GM12892 (cell line): ENCODE measurements around the gene GAS2L3.

Experiments used
- DNase-seq: peaks from one replicate; pipeline ENCODE4 v3.0.0; 2011; ENCODE audit not compliant: insufficient read length
- FAIRE-seq: peaks from 2 replicates; lab custom pipeline; 2011; peaks lifted over from hg19 to GRCh38; lab: Jason Lieb, UNC
- POLR2A ChIP-seq: IDR thresholded peaks from 2 replicates; pipeline ENCODE4 v1.6.1; 2011; ENCODE audit warnings: low read depth, low read length, control low read depth
- POLR2AphosphoS5 ChIP-seq: IDR thresholded peaks from 2 replicates; pipeline ENCODE4 v1.6.1; 2011; ENCODE audit warnings: low read depth, low read length, control low read depth
- TAF1 ChIP-seq: IDR thresholded peaks from 2 replicates; pipeline ENCODE4 v1.6.1; 2011; ENCODE audit warnings: low read depth, mild to moderate bottlenecking, control low read depth, low read length, borderline replicate concordance

Gene GAS2L3

GRCh38 chr12:100643246-100643645, 69.8 kb downstream of the GAS2L3 start:
- TF ChIP-seq POLR2A = no peak
- TF ChIP-seq TAF1 = no peak
- TF ChIP-seq POLR2AphosphoS5 = no peak
- DNase-seq = no peak
- no peak for FAIRE-seq

- FAIRE-seq (no peak), DNase-seq (no peak)
- TF ChIP-seq POLR2AphosphoS5 = no peak
- TF ChIP-seq TAF1 = no peak
- TF ChIP-seq POLR2A = no peak
Observed at GRCh38 chr12:100646896-100647295, 73.4 kb downstream of the GAS2L3 start.

- no peak for DNase-seq
- no peak for TF ChIP-seq POLR2A
- no peak for TF ChIP-seq TAF1
- no peak for TF ChIP-seq POLR2AphosphoS5
- no peak for FAIRE-seq
Observed at GRCh38 chr12:100651108-100651507, 77.6 kb downstream of the GAS2L3 start.

DNA sequence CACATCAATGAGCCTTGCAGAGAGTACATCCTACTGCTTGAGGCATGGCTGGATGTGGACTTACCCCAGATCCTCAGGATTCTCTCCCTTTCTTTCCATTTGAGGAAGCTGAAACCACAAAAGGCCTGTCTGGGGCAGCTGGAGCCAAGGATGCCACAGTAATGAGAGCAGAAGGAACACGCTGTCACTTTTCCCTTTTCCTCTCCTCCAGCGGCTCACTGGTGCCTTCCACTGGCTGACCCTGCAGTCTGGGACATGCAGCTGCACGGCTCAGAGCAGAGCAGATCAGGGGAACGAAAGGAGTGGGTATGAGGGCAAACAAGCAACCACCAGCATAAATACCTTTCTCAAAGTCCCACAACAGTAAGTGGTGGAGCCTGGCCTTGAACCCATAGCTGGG, 78.2 kb downstream of the GAS2L3 start:
- TF ChIP-seq POLR2A = no peak
- TF ChIP-seq POLR2AphosphoS5 = no peak
- no peak for TF ChIP-seq TAF1
- DNase-seq (no peak), FAIRE-seq (no peak)

GRCh38 chr12:100652488-100652887, 79.0 kb downstream of the GAS2L3 start:
- no peak for DNase-seq
- TF ChIP-seq TAF1 (no peak), POLR2AphosphoS5 (no peak), POLR2A (no peak)
- FAIRE-seq = no peak

GRCh38 chr12:100656141-100656540, 82.7 kb downstream of the GAS2L3 start:
- DNase-seq (no peak), FAIRE-seq (no peak)

DNA sequence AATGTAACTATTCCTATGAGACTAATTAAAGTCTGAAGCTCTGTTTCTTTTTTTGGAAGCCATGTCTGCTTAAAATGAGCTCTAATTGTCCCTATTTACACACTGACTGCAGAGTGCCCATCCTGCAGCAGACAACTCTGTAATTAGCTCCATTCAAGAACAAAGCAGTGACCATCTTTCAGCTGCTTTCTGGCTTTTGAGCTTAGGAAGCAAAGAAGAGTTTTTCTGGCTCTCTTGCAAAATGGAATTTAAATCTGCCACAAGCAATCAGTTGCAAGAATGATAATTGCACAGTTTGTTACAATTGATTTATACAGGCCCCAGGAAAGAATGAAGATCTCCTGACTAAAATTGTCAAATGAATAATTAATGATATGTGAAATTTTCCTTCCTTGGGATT, 83.4 kb downstream of the GAS2L3 start:
- no peak for DNase-seq
- TF ChIP-seq POLR2AphosphoS5 (no peak), POLR2A (no peak), TAF1 (no peak)

More at GRCh38 chr12:100656141-100656540, 82.7 kb downstream of the GAS2L3 start:
- TF ChIP-seq POLR2A (no peak), TAF1 (no peak), POLR2AphosphoS5 (no peak)

DNA sequence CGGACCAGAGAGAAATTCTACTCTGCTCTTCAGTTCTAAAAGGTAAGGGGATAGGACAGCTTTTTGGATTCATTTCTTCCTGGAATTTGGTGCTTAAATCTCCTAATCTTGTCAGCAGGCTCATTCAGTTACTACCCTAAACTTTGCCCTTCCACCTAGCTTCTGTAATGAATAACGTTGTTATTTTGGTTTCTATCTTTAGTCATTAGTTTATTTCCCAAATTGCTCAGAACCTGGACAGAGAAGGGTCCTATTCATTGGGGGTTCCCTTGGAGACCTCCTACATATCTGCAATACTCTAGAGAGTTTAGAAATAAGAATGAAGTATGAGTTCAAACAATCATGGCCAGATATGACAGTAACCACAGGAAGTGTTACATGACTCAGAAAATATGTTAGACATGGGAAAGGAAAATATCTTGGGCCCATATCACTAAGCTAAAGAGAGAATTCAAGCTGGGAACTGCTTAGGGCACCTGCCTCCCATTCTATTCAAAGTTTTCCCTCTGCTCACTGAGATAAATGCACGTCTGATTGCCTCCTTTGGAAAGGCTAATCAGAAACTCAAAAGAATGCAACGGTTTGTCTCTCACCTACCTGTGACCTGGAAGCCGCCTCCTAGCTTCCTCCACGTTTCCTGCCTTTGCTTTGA, 87.9 kb downstream of the GAS2L3 start:
- no peak for FAIRE-seq
- TF ChIP-seq TAF1 = no peak
- no peak for TF ChIP-seq POLR2A
- no peak for TF ChIP-seq POLR2AphosphoS5
- no peak for DNase-seq

More for the DNA sequence above, 83.4 kb downstream of the GAS2L3 start:
- FAIRE-seq = no peak

DNA sequence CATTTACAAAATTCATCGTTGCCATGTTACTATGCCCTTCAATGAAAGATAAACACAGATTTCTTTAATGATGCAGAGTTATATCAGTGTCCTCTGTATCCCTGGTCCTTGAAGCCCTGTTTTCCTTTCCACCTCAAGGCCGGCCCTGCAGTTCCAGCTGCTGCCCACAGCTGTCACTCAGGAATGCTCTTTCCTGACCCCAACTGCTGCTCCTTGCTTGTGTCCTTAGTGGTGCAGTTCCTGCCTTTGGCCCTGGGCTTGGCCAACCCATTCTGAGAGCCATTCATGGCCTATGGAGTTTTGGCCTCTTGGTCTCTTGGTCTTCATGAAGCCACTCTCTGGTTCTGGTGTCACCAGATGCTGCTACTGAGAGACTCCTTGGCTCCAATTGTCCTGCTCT, 93.1 kb downstream of the GAS2L3 start:
- DNase-seq (no peak), FAIRE-seq (no peak)
- no peak for TF ChIP-seq POLR2A
- no peak for TF ChIP-seq TAF1
- no peak for TF ChIP-seq POLR2AphosphoS5

- FAIRE-seq (peak; percentile 91), DNase-seq (peak; percentile 47)
- TF ChIP-seq TAF1 (no peak), POLR2AphosphoS5 (no peak), POLR2A (no peak)
Observed at GRCh38 chr12:100668945-100669536, 95.6 kb downstream of the GAS2L3 start.

- no peak for DNase-seq
- no peak for TF ChIP-seq POLR2AphosphoS5
- TF ChIP-seq TAF1 = no peak
- TF ChIP-seq POLR2A = no peak
- FAIRE-seq = no peak
Observed at GRCh38 chr12:100669922-100670321, 96.4 kb downstream of the GAS2L3 start.

DNA sequence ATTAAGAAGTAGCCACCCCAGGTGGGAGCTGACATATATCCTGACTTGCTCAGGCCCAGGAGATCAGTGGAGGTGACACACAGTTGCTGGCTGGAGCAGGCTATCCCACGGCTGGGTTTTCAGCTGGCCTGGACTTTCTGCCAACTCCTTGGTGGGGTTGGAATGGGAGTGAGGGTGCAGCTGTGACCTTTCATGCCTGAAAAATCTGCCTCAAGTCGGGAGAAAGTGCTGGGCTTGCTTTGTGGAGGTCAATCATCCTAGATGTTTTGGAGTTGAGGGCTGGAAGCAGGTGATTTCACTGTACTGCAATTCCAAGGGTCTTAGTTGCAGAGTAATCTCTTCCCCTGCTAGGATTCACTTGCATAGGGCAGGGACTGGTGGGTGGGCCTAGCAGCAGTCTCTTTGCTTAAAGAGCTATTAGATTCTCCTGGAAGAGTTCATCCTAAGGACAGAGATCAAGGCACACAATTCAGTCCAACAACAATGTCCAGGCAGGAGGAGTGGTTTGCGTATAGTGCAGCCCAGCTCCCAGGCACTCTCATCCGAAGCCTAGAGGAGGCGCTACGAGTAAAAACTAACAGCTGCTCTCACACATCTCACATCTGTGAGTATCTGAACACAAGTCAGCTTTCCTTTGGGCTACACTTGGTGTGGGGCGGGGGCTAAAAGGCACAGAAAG, 98.1 kb downstream of the GAS2L3 start:
- FAIRE-seq (no peak), DNase-seq (no peak)
- TF ChIP-seq TAF1 (no peak), POLR2A (no peak), POLR2AphosphoS5 (no peak)
